GM18520 (cell line): ENCODE measurements around the gene PHAF1.

Source experiments
- ATAC-seq: cut with Tn5 transposase; IDR thresholded peaks from one replicate; pipeline ENCODE4 v1.9.1; 2021; ENCODE audit not compliant: unreplicated experiment

The PHAF1 gene

DNA sequence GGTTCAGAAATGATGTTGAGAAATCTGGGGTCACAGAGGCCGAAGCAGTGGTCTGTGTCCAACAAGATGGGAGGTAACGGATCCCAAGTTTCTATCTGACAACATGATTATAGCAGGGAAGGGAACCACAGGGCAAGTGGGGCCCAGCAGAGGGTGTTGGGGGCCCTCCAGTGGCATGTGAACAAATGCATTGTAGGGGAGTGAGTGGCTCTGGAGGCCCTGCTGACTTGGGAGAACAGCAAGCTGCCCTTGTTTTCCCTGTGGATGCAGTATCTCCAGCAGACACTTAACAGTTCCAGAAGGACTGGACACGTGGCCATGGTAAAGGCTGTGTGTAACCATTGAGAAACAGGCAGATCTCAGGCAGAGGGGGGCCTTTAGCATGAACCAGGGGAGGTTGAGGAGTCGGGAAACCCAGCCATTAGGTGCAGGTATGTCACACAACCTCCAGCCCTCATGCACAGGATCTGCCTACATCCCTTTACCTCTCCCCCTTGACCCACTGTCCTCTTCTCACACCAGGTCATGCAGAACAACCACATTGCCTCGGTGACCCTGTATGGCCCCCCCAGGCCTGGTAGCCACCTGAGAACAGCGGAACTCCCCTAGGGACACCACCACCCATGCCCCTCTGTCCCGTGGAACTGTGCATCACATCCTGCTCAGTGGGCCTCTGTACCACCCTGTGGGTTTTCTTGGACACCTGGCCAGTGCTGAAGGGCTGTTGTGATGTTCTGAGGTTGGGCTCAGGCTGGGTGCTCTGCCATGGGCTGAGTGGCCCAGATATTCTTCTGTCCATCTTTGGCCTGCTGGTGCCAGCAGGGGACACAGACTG, 37.0 kb downstream of the PHAF1 start:
- no peak for ATAC-seq

DNA sequence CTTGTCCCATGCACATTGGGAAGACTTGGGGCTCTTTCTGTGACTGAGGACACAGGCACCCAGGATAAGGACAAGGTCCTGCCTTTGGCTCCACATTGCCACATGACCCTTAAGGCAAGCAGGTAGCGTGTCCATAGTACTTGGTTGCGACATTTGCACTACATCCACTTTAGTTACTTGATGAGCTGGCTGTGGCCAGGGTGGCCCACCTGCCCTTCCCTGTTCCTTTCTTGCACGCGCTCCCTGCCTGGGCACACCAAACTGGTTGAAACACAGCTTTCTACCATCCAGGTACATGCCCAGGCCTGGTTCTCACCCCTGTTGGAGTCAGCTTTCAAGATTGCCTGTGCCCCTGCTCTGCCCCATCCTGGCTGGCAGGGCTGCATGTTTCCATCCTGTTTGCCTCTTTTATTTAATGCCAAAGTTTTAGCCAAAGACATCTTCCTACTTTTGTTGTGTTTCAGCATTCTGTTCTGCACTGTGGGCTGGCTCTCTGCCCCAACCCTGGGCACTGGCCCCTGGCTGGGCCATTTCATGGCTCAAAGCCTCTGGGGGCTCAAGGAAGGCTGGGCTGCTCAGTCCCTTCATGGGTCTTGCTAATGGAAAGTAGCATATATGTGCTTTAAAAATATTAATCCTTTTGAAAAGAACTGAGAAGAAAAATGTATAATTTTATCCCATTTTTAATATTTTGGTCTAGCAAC, 37.8 kb downstream of the PHAF1 start:
- no peak for ATAC-seq

DNA sequence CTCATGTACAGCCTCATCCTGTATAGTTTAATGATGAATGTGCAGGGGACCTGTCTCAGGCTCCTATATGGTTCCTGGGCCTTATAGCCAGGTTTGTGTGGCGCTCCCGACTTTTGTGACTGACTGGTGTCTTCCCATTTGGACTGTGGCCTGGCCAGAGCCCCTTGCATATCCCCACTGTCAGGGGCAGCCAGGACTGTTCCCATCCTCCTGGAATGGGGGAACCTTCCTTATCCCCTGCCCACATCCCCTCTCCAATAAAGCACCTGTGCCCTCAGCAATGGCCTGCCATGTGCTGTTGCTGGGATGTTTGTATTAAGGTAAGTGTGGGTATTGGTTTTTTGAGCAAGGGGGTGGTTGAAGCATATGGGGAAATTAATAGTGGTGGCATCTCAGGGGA, 38.5 kb downstream of the PHAF1 start:
- no peak for ATAC-seq

GRCh38 chr16:67148656-67149275, 39.0 kb downstream of the PHAF1 start:
- no peak for ATAC-seq

DNA sequence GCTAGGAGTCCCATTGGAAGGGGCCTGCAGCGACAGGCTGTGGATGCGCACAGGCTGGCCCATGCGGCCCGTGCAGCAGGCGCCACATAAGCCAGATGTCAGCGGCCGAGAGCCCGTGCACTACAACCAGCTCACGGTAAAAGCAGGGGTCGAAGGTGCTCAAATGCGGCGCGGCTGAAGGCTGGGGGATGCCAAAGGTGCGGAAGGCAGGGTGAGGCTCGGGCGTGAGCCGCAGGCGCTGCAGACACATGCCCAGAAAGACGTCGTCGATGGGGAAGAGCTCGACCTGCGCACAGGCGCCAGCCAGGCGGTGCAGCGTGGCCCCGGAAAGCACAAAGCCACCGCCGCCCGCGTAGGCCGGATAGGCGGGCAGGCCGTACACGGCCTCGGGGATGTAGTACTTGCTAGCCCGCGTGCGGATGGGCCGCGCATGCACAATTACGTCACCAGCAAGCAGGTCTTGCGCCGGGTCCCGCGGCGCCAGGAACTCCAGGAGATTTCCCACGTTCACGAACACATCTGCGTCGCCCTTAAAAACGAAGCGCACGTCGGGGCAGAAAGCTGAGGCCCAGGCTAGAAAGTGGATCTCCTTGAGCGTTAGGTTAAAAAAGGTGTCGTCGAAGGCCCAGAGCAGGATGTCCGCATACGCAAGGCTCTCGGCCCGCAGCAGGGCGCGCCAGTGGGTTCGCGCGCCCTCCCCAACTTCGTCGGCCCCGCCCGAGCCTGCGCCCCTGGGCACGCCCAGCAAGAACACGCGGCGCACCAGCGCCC, 39.7 kb downstream of the PHAF1 start:
- no peak for ATAC-seq

- ATAC-seq: no peak
Measured at GRCh38 chr16:67150047-67150832, 40.5 kb downstream of the PHAF1 start.

GRCh38 chr16:67150833-67151396, 41.2 kb downstream of the PHAF1 start, which contains the start of gene B3GNT9:
B3GNT9 (minus strand) TSS chr16:67150998; CDS start chr16:67150485, 513 bp downstream.
- ATAC-seq: no peak

GRCh38 chr16:67151431-67152097, 41.8 kb downstream of the PHAF1 start:
- no peak for ATAC-seq

DNA sequence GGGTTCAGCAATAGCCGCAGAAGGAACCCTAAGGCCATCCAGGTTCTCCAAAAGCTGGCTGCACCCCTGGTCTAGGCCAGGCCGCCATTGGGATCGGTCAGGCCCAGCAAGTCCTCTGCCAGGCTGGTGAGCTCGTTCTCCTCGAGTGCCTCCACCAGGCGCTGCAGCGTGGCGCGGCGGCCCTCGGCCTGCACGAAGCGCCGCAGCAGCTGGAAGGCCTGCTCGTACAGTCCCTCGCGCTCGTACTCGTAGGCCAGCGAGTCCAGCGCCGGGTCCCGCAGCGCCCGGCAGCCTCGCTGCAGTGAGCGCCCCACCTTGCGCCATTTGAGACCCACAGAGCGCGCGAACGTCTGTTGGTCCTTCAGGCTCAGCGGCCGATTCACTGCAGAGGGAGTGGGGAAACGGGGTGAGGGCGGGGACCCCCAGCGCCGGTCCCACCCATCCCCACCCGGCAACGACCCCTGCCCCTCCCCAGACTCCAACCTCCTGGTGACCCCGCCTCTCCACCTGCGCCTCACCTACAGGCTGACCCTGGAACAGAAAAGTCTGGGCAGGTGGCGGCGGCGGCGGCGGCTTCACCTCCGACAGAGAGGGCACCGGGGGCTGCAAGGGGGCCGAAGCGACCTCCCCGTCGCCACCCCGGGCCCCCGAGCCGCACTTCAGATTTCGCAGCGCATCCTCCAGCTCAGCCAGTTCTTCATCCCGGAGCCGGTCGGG, 45.0 kb downstream of the PHAF1 start:
- no peak for ATAC-seq

GRCh38 chr16:67155295-67156142, 45.8 kb downstream of the PHAF1 start:
- ATAC-seq: no peak

DNA sequence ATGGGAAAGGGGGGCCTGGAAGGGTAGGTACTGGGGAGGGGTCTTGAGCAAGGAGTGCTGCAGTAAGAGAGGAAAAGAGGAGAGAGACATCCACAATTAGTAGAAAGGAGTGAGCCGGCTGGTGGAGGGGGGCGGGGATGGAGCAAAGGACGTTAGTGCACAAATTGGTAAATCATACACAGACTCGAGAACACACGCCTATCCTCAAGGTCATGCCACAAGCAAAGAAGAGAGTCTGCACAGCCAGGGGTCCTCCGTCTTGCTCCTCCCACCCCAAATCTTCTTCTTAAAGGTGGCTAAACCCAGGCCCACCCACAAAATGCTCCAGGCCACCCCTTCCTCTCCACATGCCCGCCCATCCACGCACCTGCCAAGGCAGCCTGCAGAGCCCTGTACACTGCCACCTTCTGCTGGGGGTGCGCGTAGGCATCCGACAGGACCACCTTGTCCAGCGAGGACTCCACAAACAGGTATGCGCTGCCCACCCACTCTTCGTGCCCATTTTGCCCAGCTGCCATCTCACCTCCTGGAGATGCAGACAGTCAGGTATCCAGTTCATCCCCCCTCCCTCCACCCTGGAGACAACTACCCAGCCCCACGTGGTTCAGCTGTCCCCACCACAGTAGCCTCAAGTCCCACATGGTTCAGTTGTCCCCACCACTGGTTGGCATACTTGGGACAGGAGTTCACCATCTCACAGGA, 46.6 kb downstream of the PHAF1 start:
- ATAC-seq: no peak

GRCh38 chr16:67157106-67157748, 47.5 kb downstream of the PHAF1 start:
- no peak for ATAC-seq

GRCh38 chr16:67157892-67158635, 48.3 kb downstream of the PHAF1 start:
- no peak for ATAC-seq

DNA sequence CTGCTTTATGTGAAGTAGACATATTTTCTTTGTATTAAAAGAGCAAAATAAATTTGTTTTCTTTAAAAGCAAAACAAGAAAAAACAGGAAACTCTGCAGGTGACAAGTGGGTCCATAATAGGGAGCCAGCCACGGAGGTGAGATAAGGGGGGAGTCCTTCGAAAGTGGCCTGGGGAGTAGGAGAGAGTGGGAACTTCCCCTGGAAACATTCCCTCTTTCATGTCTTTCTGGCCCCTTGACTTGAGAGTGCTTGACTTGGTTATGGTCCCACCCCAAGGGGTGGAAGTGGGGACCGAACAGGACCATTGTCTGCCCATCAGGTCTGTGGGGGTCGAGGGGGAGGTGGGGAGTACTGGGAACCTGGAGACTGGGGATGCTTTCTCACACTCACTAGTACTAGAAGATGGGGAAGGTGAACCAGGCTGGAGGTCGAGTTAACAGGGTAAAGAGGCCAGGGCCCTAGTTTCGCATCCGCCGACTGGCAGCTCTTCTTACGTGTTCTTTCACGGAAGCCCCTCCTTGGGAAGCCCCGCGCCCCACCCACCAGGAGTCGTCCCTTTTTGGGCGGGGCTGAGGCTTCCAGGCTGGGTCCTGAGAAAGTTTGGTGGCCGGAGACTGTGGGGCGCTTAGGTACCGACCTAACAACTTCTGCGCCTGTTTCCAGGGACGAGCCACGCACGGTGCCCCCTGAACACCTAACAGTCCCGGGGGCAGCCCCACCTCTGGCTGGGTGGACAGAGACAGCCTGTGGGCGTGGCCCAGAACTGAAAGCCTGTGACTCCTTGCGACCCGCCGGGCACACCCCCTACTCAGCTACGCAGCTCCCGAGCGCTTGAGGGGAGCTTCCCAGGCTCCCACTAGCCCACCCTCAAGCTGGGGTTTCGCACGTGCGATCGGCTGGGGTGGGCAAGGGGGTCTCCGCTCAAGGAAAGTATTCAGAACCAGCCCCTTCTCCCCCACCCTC, 49.2 kb downstream of the PHAF1 start:
- peak; percentile 27 for ATAC-seq

GRCh38 chr16:67161595-67162058, 51.9 kb downstream of the PHAF1 start:
- no peak for ATAC-seq
